GM13977 (cell line): Measurements from ENCODE around the gene CRYGS.
"Not testable (repeated sequence)": the region's sequence is repeated elsewhere in the genome, so short reads cannot be mapped to it uniquely, and the experiment has no call there.

Source experiments
- DNase-seq: peaks from one replicate; pipeline ENCODE4 v3.0.0; 2012; ENCODE audit warnings: low spot score
- in situ Hi-C: fragments of 300-500 bp; cut with MboI; formaldehyde crosslinking; loops from one replicate; pipeline ENCODE4 v1.12.0; 2022; ENCODE audit warnings: low sequenced_read_pairs, low pct_unique_long_range_greater_than_20kb, mixed read lengths, inconsistent platforms; ENCODE audit not compliant: unreplicated experiment
- TF ChIP-seq, protein P1 (sequence below): IDR thresholded peaks from 2 replicates; pipeline ENCODE4 v1.5.1; 2012; ENCODE audit warnings: mild to moderate bottlenecking, control low read depth; ENCODE audit not compliant: insufficient read depth; ENCODE audit errors: extremely low read depth, missing control alignments

Gene CRYGS

DNA sequence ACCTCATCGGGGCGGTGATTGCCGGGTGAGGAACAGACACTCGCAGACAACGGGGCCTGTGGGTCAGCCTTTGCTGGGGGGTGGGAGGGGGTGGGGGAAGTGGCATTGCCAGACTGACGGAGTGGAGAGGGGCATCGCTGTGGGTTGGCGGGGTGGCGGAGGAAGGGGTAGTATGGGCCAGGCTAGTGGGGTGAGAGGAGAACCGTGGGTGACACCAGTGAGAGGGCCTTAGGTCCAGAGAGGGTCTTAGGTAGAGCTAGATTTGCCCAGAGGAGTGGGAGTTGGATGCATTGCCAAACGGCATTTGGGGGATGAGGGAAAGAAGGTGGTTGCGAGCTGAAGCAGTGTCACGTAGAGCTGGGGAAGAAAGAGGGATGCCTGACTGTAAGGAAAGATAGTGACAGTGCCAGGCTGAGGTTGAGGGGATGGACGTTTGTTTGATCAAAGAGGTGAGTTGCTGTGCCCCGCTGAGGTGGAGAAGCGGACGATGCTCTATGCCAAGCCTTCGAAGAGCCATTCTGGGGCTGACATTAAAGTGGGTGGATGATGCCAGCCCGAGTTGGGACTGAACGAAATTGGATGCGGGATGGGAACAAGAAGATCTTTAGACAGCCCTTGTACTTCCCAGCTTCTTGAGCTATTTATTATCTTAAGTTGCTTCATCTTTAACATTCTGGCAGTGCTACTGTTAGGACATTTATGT is 26.9 kb upstream of the CRYGS start:
- DNase-seq, result no peak
- TF ChIP-seq, protein P1, sequence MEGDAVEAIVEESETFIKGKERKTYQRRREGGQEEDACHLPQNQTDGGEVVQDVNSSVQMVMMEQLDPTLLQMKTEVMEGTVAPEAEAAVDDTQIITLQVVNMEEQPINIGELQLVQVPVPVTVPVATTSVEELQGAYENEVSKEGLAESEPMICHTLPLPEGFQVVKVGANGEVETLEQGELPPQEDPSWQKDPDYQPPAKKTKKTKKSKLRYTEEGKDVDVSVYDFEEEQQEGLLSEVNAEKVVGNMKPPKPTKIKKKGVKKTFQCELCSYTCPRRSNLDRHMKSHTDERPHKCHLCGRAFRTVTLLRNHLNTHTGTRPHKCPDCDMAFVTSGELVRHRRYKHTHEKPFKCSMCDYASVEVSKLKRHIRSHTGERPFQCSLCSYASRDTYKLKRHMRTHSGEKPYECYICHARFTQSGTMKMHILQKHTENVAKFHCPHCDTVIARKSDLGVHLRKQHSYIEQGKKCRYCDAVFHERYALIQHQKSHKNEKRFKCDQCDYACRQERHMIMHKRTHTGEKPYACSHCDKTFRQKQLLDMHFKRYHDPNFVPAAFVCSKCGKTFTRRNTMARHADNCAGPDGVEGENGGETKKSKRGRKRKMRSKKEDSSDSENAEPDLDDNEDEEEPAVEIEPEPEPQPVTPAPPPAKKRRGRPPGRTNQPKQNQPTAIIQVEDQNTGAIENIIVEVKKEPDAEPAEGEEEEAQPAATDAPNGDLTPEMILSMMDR, result no peak
- in situ Hi-C loops, result no loop called here

DNA sequence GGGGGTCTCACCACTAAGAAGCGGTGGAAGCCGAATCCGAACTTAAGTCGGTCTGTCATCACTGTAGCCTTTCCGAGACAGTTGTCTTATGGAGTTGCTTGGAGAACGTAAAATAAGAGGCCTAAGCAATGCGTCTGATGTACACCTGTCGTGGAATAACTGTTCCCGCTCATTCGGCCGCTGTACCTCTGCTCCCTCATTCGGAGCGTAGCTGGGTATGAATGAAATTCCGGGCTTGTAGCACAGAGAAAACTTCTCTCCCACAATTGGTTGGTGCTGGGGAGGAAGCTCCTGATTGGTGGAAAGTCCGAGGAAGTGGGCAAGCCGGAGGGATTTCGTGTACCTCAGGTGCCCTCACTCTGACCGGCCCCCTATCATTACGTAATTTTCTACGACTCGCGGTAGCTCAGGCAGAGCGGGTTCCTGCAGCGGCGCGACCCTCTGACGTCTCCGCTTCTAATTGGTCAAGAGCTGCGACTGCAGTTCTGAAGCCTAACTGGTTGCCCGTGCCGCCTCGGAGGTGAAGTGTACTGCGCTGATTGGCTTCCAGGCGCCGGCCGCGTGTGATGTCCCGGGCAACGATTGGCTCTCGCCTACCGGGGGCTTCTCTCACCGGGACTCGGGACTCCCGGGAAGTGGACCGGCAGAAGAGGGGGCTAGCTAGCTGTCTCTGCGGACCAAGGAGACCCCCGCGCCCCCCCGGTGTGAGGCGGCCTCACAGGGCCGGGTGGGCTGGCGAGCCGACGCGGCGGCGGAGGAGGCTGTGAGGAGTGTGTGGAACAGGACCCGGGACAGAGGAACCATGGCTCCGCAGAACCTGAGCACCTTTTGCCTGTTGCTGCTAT is 26.1 kb upstream of the CRYGS start, which contains the start of gene DNAJB11:
DNAJB11 (plus strand) TSS at position 625 of the 845 bp plus-strand sequence; CDS start at position 803, 178 bp downstream.
- TF ChIP-seq, protein P1, result no peak
- peak; percentile 97 for DNase-seq
- in situ Hi-C loops, result no loop called here

DNA sequence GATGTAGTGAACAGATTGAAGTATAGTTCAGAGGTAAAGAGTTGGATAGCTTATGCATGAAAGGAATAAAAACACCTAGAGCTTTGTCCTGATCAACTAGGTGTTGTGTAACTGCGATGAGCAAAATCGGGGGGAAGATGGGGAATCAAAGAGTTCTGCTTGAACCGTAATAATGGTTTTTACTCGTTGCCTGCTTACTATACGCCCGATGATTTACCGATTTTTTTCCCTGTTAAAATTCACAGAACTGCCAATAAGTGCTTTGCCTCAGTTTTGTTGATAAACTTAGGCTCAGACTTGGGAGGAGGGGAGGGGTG is 25.6 kb upstream of the CRYGS start:
- in situ Hi-C loops, result no loop called here
- TF ChIP-seq, protein P1, result no peak
- DNase-seq, result no peak

DNA sequence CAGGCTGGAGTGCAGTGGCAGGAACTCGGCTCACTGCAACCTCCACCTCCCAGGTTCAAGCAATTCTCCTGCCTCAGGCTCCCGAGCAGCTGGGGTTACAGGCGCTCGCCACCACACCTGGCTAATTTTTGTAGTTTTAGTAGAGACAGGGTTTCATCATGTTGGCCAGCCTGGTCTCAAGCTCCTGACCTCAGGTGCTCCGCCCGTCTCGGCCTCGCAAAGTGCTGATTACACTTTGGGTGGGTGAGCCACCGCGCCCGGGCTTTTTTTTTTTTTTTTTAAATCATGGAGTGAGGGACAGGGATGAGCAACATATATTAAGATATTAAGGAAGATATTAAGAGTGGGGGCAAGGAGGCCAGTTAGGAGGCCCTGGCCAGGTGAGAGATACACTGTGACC is 25.2 kb upstream of the CRYGS start:
- DNase-seq, in situ Hi-C loops: not testable (repeated sequence)

DNA sequence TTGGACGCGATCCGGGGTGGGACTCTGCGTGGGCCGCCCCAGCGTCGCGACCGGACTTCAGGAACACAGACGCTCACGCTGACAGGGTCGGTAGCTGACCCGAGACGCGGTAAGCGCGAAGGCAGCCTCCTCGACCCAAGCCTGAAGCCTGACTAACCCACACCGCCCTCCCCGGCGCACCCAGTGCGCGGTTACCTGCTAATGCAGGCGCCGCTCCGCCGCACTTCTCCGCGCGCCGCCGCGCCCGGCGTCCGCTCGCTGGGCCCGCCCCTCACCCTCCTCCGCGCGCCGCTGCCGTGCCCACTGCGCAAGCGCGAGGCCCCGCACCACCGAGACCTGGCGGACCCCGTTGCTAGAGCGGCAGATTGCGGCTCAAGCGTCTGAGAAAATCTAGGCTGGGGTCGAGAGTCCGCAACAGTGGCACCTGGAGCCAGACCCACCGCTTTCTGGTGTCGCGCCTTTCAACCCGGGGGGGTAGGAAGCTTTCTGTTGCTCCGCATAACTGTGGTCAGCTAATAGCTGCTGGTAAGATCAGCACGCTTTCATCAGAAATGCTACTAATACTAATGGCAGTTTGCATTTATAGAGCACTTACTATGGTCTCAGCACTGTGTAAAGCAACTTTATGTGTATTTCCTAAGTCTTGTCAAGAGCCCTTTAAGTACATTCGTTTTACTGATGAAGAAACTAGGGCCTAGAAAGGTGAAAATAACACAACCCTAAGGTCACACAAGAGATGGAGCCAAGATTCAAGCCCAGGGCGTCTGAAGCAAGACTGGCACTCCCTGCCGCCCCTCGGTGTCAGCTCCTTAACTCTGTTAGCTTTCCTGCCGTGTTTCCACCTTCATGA is 23.1 kb upstream of the CRYGS start, which contains the start of gene TBCCD1:
TBCCD1 (minus strand) TSS at position 268 of the 850 bp plus-strand sequence. CDS start 3,010 bp downstream, outside the sequence.
- peak; percentile 90 for DNase-seq
- TF ChIP-seq, protein P1, result no peak
- in situ Hi-C loops, result no loop called here

DNA sequence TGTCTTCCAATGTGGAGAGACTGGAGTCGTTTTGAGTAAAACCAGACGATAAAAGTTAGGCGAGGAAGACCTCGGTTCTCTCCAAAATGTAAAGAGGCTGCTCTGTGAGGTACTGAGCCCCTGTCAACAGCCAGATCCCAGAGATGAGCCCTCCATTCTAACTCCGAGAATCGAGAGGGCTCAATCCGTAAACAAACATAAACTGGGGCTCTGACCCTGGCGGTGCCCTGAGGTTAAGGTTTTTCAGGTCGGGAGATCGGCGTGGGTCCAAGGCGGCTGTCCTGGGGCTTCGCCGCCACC is 22.5 kb upstream of the CRYGS start:
- in situ Hi-C loops, result no loop called here

More for the DNA sequence above, 22.5 kb upstream of the CRYGS start:
- DNase-seq, result no peak
- TF ChIP-seq, protein P1, result no peak
